HEK293 (cell line): ENCODE data around the gene USE1.

Experiments used
- CTCF ChIA-PET: fragments of 350-600 bp; formaldehyde crosslinking; extraction: SDS; loops from one replicate; lab custom pipeline; 2021; ENCODE audit warnings: antibody characterized with exemption; lab: Yijun Ruan, JAX
- POLR2A ChIA-PET: fragments of 300-600 bp; formaldehyde crosslinking; extraction: SDS; loops from one replicate; lab custom pipeline; 2020; ENCODE audit warnings: antibody characterized with exemption, inconsistent platforms; lab: Yijun Ruan, JAX
- H3K27ac ChIP-seq: fragments of 200-500 bp; sonication (Bioruptor generic); 2 replicates; pipeline ENCODE4 v1.5.1; 2014; ENCODE audit warnings: low read depth, low read length, control low read depth, inconsistent platforms; ENCODE audit errors: extremely low read depth
- H3K36me3 ChIP-seq, 2 experiments: fragments of 200-500 bp in 1 of 2; sonication (Bioruptor generic) in 1 of 2; 1 replicate in 1 of 2; 2 replicates in 1 of 2; pipeline ENCODE4 v1.5.1; 2014 to 2017; ENCODE audit warnings: inconsistent platforms in 2 of 2, low read length in 2 of 2; ENCODE audit not compliant: control insufficient read depth in 2 of 2, insufficient read depth in 1 of 2
- H3K4me1 ChIP-seq: fragments of 200-500 bp; sonication (Bioruptor generic); 2 replicates; pipeline ENCODE4 v1.5.1; 2014; ENCODE audit warnings: mild to moderate bottlenecking, low read length, inconsistent platforms; ENCODE audit not compliant: control insufficient read depth, insufficient read depth
- H3K4me3 ChIP-seq: 2 replicates; pipeline ENCODE4 v1.5.1; 2011; ENCODE audit warnings: low read depth, mild to moderate bottlenecking, control low read depth, low read length, moderate library complexity
- H3K9me3 ChIP-seq: fragments of 200-500 bp; sonication (Bioruptor generic); 2 replicates; pipeline ENCODE4 v1.5.1; 2014; ENCODE audit warnings: low read depth, low read length, inconsistent platforms; ENCODE audit not compliant: control insufficient read depth, insufficient read depth
- GLIS1 ChIP-seq: fragments of 450-650 bp; formaldehyde crosslinking; IDR thresholded peaks from 2 replicates; pipeline ENCODE4 v1.5.1; 2016; ENCODE audit warnings: missing biosample characterization, missing genetic modification characterization
- KLF1 ChIP-seq: fragments of 450-650 bp; formaldehyde crosslinking; IDR thresholded peaks from 2 replicates; pipeline ENCODE4 v1.5.1; 2016; ENCODE audit warnings: missing biosample characterization, missing genetic modification characterization
- SALL2 ChIP-seq: fragments of 450-650 bp; formaldehyde crosslinking; IDR thresholded peaks from 2 replicates; pipeline ENCODE4 v1.5.0; 2017; ENCODE audit warnings: missing biosample characterization, mild to moderate bottlenecking, missing genetic modification characterization, borderline replicate concordance
- TRIM28 ChIP-seq: IDR thresholded peaks from 2 replicates; pipeline ENCODE4 v1.6.1; 2011; ENCODE audit warnings: low read length, control low read depth, borderline replicate concordance
- ZBTB8A ChIP-seq: fragments of 450-650 bp; formaldehyde crosslinking; IDR thresholded peaks from 2 replicates; pipeline ENCODE4 v1.5.1; 2016; ENCODE audit warnings: missing biosample characterization, missing genetic modification characterization
- ZNF146 ChIP-seq: fragments of 450-650 bp; formaldehyde crosslinking; IDR thresholded peaks from 2 replicates; pipeline ENCODE4 v1.5.1; 2016; ENCODE audit warnings: missing biosample characterization, missing genetic modification characterization
- ZNF274 ChIP-seq, 2 experiments: fragments of 200-500 bp in 1 of 2; fragments of 450-650 bp in 1 of 2; sonication (Bioruptor generic) in 1 of 2; formaldehyde crosslinking in 1 of 2; IDR thresholded peaks; 2 replicates each; pipeline versions ENCODE4 v1.5.1 to v1.6.1; 2014 to 2016; ENCODE audit warnings: borderline replicate concordance in 1 of 2, inconsistent platforms in 1 of 2, low read length in 1 of 2, missing biosample characterization in 1 of 2, missing genetic modification characterization in 1 of 2
- ZNF292 ChIP-seq: fragments of 450-650 bp; formaldehyde crosslinking; IDR thresholded peaks from 2 replicates; pipeline ENCODE4 v1.5.1; 2016; ENCODE audit warnings: low read depth, missing biosample characterization, missing genetic modification characterization, borderline replicate concordance
- ZNF37A ChIP-seq: fragments of 450-650 bp; IDR thresholded peaks from 2 replicates; pipeline ENCODE4 v1.5.1; 2018; ENCODE audit warnings: missing biosample characterization, missing genetic modification characterization
- ZNF394 ChIP-seq: fragments of 450-650 bp; formaldehyde crosslinking; IDR thresholded peaks from 2 replicates; pipeline ENCODE4 v1.5.1; 2016; ENCODE audit warnings: missing biosample characterization, missing genetic modification characterization, mild to moderate bottlenecking, moderate library complexity, borderline replicate concordance
- ZNF514 ChIP-seq: fragments of 450-650 bp; formaldehyde crosslinking; IDR thresholded peaks from 2 replicates; pipeline ENCODE4 v1.5.1; 2016; ENCODE audit warnings: missing biosample characterization, missing genetic modification characterization
- ZNF600 ChIP-seq: fragments of 450-650 bp; formaldehyde crosslinking; IDR thresholded peaks from 2 replicates; pipeline ENCODE4 v1.5.1; 2016; ENCODE audit warnings: missing biosample characterization, missing genetic modification characterization
- TF ChIP-seq, protein P1 (sequence below): fragments of 450-650 bp; formaldehyde crosslinking; IDR thresholded peaks from 2 replicates; pipeline ENCODE4 v1.5.1; 2016; ENCODE audit warnings: missing biosample characterization, missing genetic modification characterization
- TF ChIP-seq, protein P2 (sequence below): fragments of 450-650 bp; formaldehyde crosslinking; IDR thresholded peaks from 2 replicates; pipeline ENCODE4 v1.5.1; 2017; ENCODE audit warnings: missing biosample characterization, missing genetic modification characterization

USE1 gene

GRCh38 chr19:17183271-17183761, 31.8 kb upstream of the USE1 start:
- Histone ChIP-seq H3K27ac (no peak overlapping the region), H3K36me3 (peaks cover 3 to 33% of the 10 kb centered on the region in 2 experiments; a peak in 2 of 3 replicates), H3K9me3 (no peaks in the 10 kb centered on the region), H3K4me1 (no peaks in the 10 kb centered on the region), H3K4me3 (no peak overlapping the region)
- no peak for TF ChIP-seq ZBTB8A (tag by site-specific recombination)
- TF ChIP-seq GLIS1 (tag by site-specific recombination): no peak
- TF ChIP-seq ZNF514: no peak
- no peak for TF ChIP-seq ZNF146 (tag by site-specific recombination)
- TF ChIP-seq TRIM28: no peak
- no peak for TF ChIP-seq ZNF394 (tag by site-specific recombination)
- TF ChIP-seq ZNF274 (IDR thresholded peaks at IDR 0.05; ENCODE audit: low read length): no peak
- TF ChIP-seq ZNF274 (tag by site-specific recombination; IDR thresholded peaks at IDR 0.05; ENCODE audit: borderline replicate concordance): no peak
- TF ChIP-seq ZNF37A (tag by site-specific recombination): no peak
- ChIA-PET CTCF (no interaction called here), POLR2A (interaction anchor here (0.6 kb wide), 1 partner anchor 551 kb away, joined by 6 read pairs; no protein-coding TSS in a partner anchor)

GRCh38 chr19:17183858-17184321, 31.3 kb upstream of the USE1 start:
- Histone ChIP-seq H3K27ac (no peak overlapping the region), H3K9me3 (no peaks in the 10 kb centered on the region), H3K4me1 (no peaks in the 10 kb centered on the region), H3K4me3 (no peak overlapping the region), H3K36me3 (peaks cover 3 to 30% of the 10 kb centered on the region in 2 experiments; a peak in 2 of 3 replicates)
- CTCF ChIA-PET: interaction anchor here (0.7 kb wide), 1 partner anchor 292 kb away, joined by 6 read pairs; no protein-coding TSS in a partner anchor
- no peak for TF ChIP-seq SALL2 (tag by site-specific recombination)
- no peak for TF ChIP-seq KLF1 (tag by site-specific recombination)
- no peak for TF ChIP-seq ZNF600
- no peak for TF ChIP-seq ZNF292
- POLR2A ChIA-PET: interaction anchor here (0.6 kb wide), 1 partner anchor 552 kb away, joined by 6 read pairs; no protein-coding TSS in a partner anchor

GRCh38 chr19:17184371-17184841, 30.8 kb upstream of the USE1 start:
- H3K4me3 ChIP-seq: no peak overlapping the region
- H3K9me3 ChIP-seq: no peaks in the 10 kb centered on the region
- peaks cover 3 to 34% of the 10 kb centered on the region in 2 experiments; a peak in 2 of 3 replicates for H3K36me3 ChIP-seq
- CTCF ChIA-PET: interaction anchor here (0.7 kb wide), 1 partner anchor 293 kb away, joined by 6 read pairs; no protein-coding TSS in a partner anchor
- TF ChIP-seq, protein P1, sequence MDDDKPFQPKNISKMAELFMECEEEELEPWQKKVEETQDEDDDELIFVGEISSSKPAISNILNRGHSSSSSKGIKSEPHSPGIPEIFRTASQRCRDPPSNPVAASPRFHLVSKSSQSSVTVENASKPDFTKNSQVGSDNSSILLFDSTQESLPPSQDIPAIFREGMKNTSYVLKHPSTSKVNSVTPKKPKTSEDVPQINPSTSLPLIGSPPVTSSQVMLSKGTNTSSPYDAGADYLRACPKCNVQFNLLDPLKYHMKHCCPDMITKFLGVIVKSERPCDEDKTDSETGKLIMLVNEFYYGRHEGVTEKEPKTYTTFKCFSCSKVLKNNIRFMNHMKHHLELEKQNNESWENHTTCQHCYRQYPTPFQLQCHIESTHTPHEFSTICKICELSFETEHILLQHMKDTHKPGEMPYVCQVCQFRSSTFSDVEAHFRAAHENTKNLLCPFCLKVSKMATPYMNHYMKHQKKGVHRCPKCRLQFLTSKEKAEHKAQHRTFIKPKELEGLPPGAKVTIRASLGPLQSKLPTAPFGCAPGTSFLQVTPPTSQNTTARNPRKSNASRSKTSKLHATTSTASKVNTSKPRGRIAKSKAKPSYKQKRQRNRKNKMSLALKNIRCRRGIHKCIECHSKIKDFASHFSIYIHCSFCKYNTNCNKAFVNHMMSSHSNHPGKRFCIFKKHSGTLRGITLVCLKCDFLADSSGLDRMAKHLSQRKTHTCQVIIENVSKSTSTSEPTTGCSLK: no peak
- TF ChIP-seq, protein P2, sequence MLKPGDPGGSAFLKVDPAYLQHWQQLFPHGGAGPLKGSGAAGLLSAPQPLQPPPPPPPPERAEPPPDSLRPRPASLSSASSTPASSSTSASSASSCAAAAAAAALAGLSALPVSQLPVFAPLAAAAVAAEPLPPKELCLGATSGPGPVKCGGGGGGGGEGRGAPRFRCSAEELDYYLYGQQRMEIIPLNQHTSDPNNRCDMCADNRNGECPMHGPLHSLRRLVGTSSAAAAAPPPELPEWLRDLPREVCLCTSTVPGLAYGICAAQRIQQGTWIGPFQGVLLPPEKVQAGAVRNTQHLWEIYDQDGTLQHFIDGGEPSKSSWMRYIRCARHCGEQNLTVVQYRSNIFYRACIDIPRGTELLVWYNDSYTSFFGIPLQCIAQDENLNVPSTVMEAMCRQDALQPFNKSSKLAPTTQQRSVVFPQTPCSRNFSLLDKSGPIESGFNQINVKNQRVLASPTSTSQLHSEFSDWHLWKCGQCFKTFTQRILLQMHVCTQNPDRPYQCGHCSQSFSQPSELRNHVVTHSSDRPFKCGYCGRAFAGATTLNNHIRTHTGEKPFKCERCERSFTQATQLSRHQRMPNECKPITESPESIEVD (tag by site-specific recombination): no peak
- POLR2A ChIA-PET: interaction anchor here (0.5 kb wide), 1 partner anchor 20 kb away, joined by 4 read pairs; no protein-coding TSS in a partner anchor
- H3K4me1 ChIP-seq: no peaks in the 10 kb centered on the region
- no peak overlapping the region for H3K27ac ChIP-seq
